ELR (cell line): Measurements from ENCODE around the gene PPP1R9A.

Source experiments
- DNase-seq: peaks from one replicate; pipeline ENCODE4 v3.0.0-alpha.2; 2015; ENCODE audit warnings: low read depth

Gene PPP1R9A

DNA sequence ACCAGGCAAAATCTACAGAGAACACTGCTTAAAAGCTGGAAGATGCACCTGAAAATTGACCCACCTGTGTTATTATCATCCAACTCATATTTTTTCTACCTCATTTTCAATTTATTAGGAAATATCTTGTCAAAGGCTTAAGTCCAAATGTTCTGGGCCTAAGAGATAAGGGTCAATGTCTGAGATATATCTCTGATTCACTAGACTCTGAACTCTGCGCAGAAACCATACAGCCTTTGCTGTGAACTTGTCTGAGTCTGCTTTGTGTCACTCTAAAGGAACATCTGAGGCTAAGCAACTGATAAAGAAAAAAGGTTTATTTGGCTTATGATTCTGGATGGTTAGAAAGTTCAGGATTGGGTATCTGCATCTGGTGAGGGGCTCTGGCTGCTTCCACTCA is 413.3 kb downstream of the PPP1R9A start:
- no peak for DNase-seq

DNA sequence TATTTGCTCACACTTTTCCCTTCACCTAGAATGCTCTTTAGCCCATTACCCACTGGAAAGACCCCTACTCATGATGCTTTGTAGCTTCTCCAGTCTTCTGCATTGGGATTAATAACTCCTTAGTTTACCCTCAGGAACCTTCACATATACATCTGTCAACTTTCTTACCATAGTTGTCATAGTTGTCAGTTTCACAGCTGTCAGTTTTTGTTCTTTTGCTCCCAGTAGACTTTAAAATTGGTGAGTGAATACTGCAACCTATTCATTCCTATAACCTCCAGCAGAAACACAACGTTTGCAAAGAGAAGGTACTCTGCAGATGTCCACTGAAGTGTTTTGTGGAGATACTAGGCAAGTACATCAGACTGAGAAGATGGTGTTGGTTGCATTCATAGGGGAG is 414.3 kb downstream of the PPP1R9A start:
- no peak for DNase-seq

DNA sequence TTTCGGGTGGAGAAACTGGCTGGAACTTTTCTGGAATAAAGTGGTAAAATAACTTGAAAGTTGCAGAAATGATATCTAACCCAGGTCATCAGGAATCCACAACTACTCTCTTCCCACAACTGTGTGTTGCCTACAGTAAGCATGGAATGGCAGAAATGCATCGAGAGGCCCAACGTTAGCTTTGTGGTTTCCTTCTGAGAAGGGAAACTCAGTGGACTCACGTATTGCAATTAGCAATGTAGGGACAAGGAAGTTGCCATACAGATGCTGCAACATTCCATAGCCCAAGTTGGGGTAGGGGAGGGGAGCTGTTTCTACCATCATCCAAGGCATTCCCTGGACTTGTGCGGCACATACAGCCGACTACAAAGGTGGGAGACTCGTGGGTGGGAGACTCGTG is 415.0 kb downstream of the PPP1R9A start:
- no peak for DNase-seq

DNA sequence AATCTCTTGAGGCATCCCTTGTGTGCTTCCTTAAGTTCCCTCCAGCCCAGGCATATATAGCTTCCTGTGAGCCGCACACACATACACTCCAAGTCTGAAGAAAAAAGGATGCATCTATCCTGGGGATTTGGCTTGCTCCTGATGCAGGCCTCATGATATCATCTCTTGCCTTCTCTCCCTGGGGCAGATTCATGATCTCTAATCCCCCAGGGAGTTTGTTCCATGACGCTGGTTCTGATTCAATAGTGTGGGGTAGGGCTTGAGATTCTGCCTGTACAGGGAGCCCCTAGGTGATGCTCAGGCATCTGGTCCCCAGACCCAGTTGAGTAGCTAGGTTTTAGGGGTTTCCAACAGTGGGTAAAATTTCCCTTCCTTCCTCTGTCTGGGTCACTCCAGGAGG is 415.5 kb downstream of the PPP1R9A start:
- DNase-seq = no peak

DNA sequence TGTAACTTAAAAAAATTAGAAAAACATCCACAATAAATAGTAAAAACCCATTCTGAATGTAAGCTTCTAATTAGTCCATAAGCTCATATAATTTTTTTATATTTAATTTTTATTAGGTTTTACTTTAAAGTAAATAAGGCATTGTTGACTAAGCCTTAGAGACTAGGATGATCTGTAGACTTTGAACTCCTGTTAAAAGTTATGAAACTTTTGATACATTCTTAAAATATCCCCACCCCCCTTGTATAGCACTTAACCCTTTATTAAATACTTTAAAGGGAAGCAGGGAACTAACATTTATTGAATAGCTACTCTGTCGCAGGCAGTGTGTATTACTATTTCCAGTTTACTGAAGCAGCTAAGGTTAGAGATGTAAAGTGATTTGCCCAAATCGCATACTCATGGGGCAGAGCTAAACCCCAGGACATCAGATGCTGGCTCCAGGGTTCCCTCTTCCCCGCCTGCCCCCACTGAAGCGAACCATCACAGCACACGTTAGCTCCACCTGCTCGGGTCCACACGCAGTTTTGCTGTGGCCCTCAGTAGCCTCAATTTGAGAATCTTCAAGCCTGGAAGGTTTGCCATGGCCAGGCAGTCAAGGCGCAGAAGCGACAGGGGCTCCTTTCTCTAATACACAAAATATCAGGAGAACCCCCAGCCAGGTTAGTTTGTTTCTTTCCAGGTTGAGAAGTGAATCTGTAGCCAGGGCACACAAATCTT is 416.2 kb downstream of the PPP1R9A start:
- DNase-seq = no peak

DNA sequence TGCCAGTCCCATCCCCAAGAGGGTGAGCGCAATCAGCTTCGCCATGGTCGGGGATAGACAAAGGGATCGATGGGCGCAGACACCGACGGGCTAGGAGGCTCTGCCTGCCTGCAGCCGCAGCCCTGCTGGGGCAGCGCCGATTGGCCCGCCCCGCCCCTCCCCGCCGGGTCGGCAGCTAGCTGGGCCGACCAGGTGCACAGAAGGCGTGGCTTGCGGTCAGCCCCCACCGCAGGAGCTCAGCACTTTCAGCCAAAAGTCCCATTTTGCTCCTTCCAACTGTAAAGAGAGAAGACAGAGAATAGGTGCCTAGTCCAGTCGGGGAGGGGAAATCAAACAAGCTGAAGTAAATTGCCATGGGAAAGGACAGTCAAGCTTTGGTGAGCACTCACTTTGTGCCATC is 417.0 kb downstream of the PPP1R9A start, which contains the start of gene PON1:
Gene PON1 (minus strand): TSS at position 102 of the 400 bp plus-strand sequence. CDS start 57 bp downstream, at position 45.
- DNase-seq = no peak

DNA sequence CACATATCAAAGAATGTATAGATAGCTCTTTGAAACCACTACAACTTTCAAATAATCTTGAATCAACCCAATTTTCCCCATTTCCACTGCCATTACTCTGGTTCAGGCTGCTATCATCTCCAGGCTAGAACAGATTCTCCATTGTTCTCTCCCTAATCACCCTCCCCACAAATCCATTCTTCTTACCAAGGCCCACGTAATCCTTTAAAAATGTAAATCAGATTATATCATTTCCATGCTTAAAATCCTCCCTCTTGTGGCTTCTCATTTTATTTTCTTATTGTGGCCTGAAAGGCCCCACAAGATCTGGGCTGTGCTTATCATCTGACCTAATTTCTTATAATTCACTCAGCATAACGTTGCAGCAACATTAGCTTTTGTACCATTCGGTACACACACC is 420.0 kb downstream of the PPP1R9A start:
- peak; percentile 16 for DNase-seq

DNA sequence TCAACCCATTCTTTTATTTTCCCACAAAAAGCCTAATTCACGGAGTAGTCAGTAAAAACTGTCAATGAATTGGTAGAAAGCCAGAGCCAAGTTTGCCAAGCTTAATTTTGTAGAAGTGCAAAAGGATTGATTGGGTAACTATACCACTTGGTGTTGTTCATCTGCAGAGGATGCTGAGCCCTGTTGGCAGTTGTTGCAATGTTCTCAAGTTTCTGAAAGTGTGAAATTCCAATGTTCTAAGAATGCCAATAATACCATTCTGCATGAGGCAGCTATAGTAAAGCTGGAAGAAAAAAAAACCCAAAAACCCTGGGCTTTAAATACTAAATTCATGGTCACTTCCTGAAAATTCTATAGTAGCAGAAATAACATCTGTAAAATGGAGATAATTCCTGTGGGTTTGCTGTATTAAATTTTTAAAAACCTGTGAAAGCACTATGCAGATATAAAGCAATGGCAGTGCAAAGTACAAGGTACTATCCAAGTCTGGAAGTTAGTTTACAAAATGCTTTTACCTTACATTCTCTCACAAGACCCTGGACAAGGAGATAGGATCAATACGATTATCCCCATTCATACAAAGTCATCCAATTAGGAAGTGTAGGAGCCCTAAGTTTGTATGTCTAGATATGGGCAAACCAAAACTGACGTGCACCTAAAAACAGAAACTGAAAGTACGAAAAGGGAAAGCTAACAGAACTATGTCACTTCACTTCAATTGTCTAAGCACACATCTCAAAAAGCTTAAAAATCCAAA is 423.0 kb downstream of the PPP1R9A start:
- DNase-seq = no peak

DNA sequence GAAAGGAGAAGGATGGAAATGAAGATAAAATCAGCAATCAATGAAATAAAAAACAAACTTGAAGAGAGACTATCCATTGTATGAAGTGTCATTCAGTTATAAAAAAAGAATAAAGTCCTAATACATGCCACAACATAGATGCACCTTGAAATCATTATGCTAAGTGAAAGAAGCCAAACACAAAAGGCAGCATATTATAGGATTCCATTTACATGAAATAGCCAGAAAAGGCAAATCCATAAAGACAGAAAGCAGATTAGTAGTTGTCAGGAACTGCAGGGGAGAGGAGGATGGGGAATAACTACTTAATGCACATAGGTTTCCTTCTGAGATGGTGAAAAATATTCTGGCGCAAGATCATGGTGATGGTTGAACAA is 423.6 kb downstream of the PPP1R9A start:
- no peak for DNase-seq

DNA sequence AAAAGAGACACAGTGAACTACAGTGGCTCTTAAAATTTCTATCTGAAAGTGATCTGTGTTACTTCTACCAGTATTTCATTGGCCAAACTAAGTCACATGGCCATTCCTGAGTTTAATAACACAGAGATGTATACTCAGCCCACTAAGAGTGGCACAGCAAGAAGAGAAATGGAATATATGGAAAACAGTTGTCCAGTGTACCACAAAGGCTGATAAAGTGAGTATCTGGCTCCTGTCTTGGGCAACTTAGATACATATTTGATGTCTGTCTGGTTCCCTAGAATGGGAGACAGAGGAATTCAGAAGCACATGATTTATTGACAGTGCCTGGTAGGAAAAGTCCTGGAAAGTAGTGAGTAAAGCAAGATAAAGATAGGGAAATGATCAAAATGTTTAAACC is 427.1 kb downstream of the PPP1R9A start:
- DNase-seq = no peak

DNA sequence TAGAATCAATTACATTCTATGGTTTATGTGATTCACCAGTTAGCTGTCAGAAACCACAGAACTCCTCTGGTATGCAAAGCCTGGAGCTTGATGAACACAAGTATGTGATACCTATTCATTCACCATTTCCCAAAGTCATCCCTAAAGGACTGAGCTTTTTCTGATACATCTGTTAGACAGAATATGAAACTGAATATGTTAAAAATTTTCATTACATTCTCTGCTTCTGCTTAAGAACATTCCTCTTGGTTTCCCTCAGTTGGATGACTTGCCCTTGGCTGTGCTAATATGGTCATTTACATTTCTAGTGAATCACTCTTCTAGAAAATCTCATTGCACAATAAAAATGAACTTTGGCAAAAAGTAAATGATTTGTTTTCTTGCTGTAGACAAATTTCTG is 427.7 kb downstream of the PPP1R9A start:
- DNase-seq = peak; percentile 66

DNA sequence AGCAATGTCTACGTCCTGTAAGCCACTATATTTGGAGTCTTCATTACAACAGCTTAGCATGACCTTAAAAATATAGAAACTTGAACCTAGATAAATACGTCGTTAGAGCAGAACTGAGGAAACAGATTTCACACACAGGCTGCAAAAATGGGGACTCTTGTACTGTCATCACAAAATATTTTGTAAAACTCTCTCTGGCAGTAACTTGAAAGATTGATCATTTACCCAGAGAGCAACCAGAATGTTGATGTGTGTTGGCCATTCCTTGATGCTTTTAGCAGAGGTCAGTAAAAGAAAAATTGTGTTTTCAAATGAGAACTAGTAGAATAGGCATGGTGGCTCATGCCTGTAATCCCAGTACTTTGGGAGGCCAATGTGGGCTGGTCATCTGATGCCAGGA is 431.4 kb downstream of the PPP1R9A start:
- DNase-seq = no peak

DNA sequence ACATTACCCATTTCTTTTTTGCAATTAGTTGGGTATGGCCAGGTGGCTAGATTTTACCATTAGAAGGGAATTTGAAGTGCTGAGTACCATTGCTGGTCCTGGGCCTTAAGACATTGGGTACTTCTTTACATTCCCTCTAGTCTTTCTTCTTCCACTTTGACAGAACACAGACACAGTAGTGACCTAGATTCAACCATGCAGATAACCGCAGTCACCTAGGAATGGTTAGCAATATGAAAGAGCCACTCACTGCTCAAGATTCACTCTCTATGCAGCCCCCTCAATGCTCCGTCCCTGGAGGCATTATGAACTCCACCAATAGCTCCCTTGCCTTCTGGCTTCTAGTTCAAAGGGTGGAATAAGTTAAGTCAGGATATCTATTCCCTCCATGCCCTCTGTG is 433.1 kb downstream of the PPP1R9A start:
- no peak for DNase-seq

DNA sequence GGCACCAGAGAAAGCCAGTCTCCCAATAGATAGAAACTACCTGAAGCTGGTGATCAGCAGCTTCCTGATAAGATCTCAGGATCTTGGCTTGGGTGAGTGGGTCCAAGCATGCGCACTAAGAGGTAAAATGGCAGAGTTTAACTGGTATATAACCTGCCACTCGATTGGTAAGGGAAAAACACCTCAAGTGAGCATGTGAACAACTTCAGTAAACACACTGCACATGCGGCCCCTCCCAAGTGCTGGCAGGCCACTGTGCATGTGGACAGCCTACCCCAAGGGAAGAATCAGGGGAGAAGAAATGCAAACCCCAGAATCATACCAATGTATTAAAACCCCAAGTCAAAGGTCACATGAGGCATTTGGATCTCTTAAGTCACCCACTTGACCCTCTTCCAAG is 434.6 kb downstream of the PPP1R9A start:
- no peak for DNase-seq

DNA sequence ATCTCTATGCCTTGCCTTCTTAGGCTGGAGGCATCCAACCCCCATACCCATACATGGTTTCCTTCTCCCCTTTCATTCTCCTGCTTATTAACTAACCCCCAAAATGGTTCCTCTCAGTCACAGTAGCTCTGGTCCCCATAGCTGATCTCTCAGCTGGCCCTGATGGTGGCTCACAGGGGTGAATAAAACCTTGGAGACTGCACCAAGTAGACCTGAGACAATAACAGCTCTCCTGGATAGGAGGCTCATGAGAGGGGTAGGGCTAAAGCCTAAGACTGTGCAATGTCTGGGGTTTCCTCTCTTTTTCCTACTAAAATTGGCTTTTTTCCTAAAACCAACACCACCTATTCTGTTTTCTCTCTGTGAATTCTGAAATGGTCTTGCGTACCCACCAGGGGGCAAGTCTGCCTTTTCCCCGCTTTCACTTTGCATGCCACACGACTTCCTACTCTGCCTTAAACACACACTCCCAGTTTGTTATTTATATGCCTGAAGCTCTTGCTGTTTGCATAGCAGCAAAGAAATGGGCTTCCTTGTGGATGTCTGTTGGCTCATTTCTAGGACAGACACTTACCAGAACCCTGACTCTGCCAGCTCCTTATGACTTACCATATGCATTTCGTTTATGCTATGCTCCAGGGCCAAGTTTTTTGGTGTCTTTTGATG is 435.4 kb downstream of the PPP1R9A start:
- no peak for DNase-seq
